Neural cell (in vitro differentiated cells): ENCODE data around the gene HHIP. TPM values are rescaled to one million over a fixed set of nuclear protein-coding genes. Genes with fewer than 3 reads are reported as not detected.

Experiments used
- H2AFZ ChIP-seq: fragments of 200-600, 300-800 bp; sonication (generic), shearing (Covaris generic); 2 replicates; pipeline ENCODE4 v1.6.0; 2014; ENCODE audit warnings: low read depth, mild to moderate bottlenecking, antibody characterized with exemption, low read length, moderate library complexity
- H3F3A ChIP-seq: fragments of 200-600 bp; shearing (Covaris generic); 2 replicates; pipeline ENCODE4 v1.6.1; 2016; ENCODE audit warnings: mild to moderate bottlenecking, moderate library complexity, mixed read lengths, antibody characterized with exemption, low read length; ENCODE audit not compliant: insufficient read depth, poor library complexity, severe bottlenecking
- H3K27ac ChIP-seq: fragments of 200-600, 300-800 bp; sonication (generic), shearing (Covaris generic); 2 replicates; pipeline ENCODE4 v1.5.1; 2014; ENCODE audit warnings: mild to moderate bottlenecking, low read length, moderate library complexity
- H3K27me3 ChIP-seq: fragments of 300-800, 200-600 bp; sonication (generic), shearing (Covaris generic); 2 replicates; pipeline ENCODE4 v1.6.0; 2014; ENCODE audit warnings: mild to moderate bottlenecking, low read depth, low read length, moderate library complexity; ENCODE audit not compliant: insufficient read depth
- H3K36me3 ChIP-seq: fragments of 300-800, 200-600 bp; sonication (generic), shearing (Covaris generic); 2 replicates; pipeline ENCODE4 v1.5.1; 2014; ENCODE audit warnings: mild to moderate bottlenecking, antibody characterized with exemption, low read length, moderate library complexity; ENCODE audit not compliant: insufficient read depth
- H3K4me2 ChIP-seq: fragments of 300-800, 200-600 bp; sonication (generic), shearing (Covaris generic); 2 replicates; pipeline ENCODE4 v1.6.0; 2014; ENCODE audit warnings: mild to moderate bottlenecking, low read length
- H3K4me3 ChIP-seq: fragments of 300-800, 200-600 bp; sonication (generic), shearing (Covaris generic); 2 replicates; pipeline ENCODE4 v1.5.1; 2014; ENCODE audit warnings: mild to moderate bottlenecking, low read length, moderate library complexity
- H3K79me2 ChIP-seq: fragments of 200-600 bp; shearing (Covaris generic); replicated peaks from 2 replicates; pipeline ENCODE4 v1.6.0; 2014; ENCODE audit warnings: mild to moderate bottlenecking, low read length, moderate library complexity; ENCODE audit not compliant: insufficient read depth
- H3K9ac ChIP-seq: fragments of 300-800, 200-600 bp; sonication (generic), shearing (Covaris generic); 2 replicates; pipeline ENCODE4 v1.6.1; 2016; ENCODE audit warnings: mild to moderate bottlenecking, low read length, mixed read lengths
- H3K9me2 ChIP-seq: fragments of 200-600 bp; shearing (Covaris generic); 2 replicates; pipeline ENCODE4 v1.6.1; 2016; ENCODE audit warnings: mild to moderate bottlenecking, low read length, mixed read lengths; ENCODE audit not compliant: insufficient read depth
- H3K9me3 ChIP-seq: fragments of 200-600, 300-800 bp; sonication (generic), shearing (Covaris generic); 2 replicates; pipeline ENCODE4 v1.6.1; 2016; ENCODE audit warnings: mild to moderate bottlenecking, mixed run types, low read length, moderate library complexity, mixed read lengths
- H4K20me1 ChIP-seq: fragments of 200-600 bp; shearing (Covaris generic); 2 replicates; pipeline ENCODE4 v1.6.1; 2016; ENCODE audit warnings: mild to moderate bottlenecking, mixed run types; ENCODE audit not compliant: insufficient read depth
- EP300 ChIP-seq: fragments of 450-650 bp; conservative IDR thresholded peaks from 2 replicates; pipeline ENCODE4 v1.6.1; 2014; ENCODE audit warnings: antibody characterized with exemption, mild to moderate bottlenecking, moderate library complexity; ENCODE audit not compliant: poor library complexity, severe bottlenecking
- EZH2 ChIP-seq: fragments of 200-600, 300-800 bp; shearing (Covaris generic), sonication (generic); IDR thresholded peaks from 2 replicates; pipeline ENCODE4 v1.6.1; 2014; ENCODE audit warnings: antibody characterized with exemption, low read length, borderline replicate concordance, mild to moderate bottlenecking; ENCODE audit not compliant: insufficient read depth, poor library complexity, severe bottlenecking
- MXI1 ChIP-seq: fragments of 450-650 bp; conservative IDR thresholded peaks from 2 replicates; pipeline ENCODE4 v1.6.1; 2014; ENCODE audit warnings: antibody characterized with exemption, mild to moderate bottlenecking; ENCODE audit not compliant: poor library complexity, severe bottlenecking
- POLR2AphosphoS5 ChIP-seq: IDR thresholded peaks from 2 replicates; pipeline ENCODE4 v1.6.1; 2012
- RAD21 ChIP-seq: fragments of 450-650 bp; conservative IDR thresholded peaks from 2 replicates; pipeline ENCODE4 v1.6.1; 2014; ENCODE audit warnings: antibody characterized with exemption, mild to moderate bottlenecking, moderate library complexity
- REST ChIP-seq: IDR thresholded peaks from 2 replicates; pipeline ENCODE4 v1.6.1; 2012; ENCODE audit warnings: borderline replicate concordance
- SMC3 ChIP-seq: fragments of 450-650 bp; conservative IDR thresholded peaks from 2 replicates; pipeline ENCODE4 v1.6.1; 2014; ENCODE audit warnings: antibody characterized with exemption, mild to moderate bottlenecking, moderate library complexity; ENCODE audit not compliant: poor library complexity
- TAF1 ChIP-seq: IDR thresholded peaks from 2 replicates; pipeline ENCODE4 v1.6.1; 2012; ENCODE audit warnings: low read depth
- polyA plus RNA-seq: library from polyadenylated mRNA; depleted of rRNA; stranded (reverse); fragments of >200 nt; gene quantifications from 2 replicates; pipeline ENCODE4 v1.2.3, GENCODE V29; 2014
- TF ChIP-seq, protein P1 (sequence below): fragments of 450-650 bp; IDR thresholded peaks from 2 replicates; pipeline ENCODE4 v1.5.1; 2014; ENCODE audit warnings: antibody characterized with exemption, mild to moderate bottlenecking, moderate library complexity; ENCODE audit not compliant: poor library complexity, severe bottlenecking

HHIP gene
- polyA plus RNA-seq, 1 donor from 2014 or later, result not detected

GRCh38 chr4:144729175-144729574, 83.2 kb downstream of the HHIP start:
- no peaks in the 10 kb centered on the region for H3K9me2 ChIP-seq
- H3F3A ChIP-seq, result no peaks in the 10 kb centered on the region
- no peaks in the 10 kb centered on the region for H3K79me2 ChIP-seq
- no peak overlapping the region for H3K4me3 ChIP-seq
- H3K4me2 ChIP-seq, result no peak overlapping the region
- H3K9me3 ChIP-seq, result no peaks in the 10 kb centered on the region
- H3K27me3 ChIP-seq, result no peaks in the 10 kb centered on the region
- TF ChIP-seq SMC3 (no peak), POLR2AphosphoS5 (no peak), TAF1 (no peak), REST (no peak), EZH2 (no peak), EP300 (no peak), RAD21 (no peak), MXI1 (no peak)
- TF ChIP-seq, protein P1, sequence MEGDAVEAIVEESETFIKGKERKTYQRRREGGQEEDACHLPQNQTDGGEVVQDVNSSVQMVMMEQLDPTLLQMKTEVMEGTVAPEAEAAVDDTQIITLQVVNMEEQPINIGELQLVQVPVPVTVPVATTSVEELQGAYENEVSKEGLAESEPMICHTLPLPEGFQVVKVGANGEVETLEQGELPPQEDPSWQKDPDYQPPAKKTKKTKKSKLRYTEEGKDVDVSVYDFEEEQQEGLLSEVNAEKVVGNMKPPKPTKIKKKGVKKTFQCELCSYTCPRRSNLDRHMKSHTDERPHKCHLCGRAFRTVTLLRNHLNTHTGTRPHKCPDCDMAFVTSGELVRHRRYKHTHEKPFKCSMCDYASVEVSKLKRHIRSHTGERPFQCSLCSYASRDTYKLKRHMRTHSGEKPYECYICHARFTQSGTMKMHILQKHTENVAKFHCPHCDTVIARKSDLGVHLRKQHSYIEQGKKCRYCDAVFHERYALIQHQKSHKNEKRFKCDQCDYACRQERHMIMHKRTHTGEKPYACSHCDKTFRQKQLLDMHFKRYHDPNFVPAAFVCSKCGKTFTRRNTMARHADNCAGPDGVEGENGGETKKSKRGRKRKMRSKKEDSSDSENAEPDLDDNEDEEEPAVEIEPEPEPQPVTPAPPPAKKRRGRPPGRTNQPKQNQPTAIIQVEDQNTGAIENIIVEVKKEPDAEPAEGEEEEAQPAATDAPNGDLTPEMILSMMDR, result no peak
- H3K9ac ChIP-seq, result no peak overlapping the region
- no peaks in the 10 kb centered on the region for H3K36me3 ChIP-seq
- H2AFZ ChIP-seq, result no peak overlapping the region
- no peaks in the 10 kb centered on the region for H4K20me1 ChIP-seq
- H3K27ac ChIP-seq, result no peak overlapping the region

GRCh38 chr4:144732584-144733428, 86.8 kb downstream of the HHIP start:
- Histone ChIP-seq H4K20me1 (no peaks in the 10 kb centered on the region), H3F3A (no peaks in the 10 kb centered on the region), H3K9me3 (no peaks in the 10 kb centered on the region), H2AFZ (no peak overlapping the region), H3K36me3 (no peaks in the 10 kb centered on the region), H3K9ac (no peak overlapping the region), H3K4me2 (no peak overlapping the region), H3K27me3 (no peaks in the 10 kb centered on the region), H3K27ac (no peak overlapping the region), H3K9me2 (no peaks in the 10 kb centered on the region), H3K79me2 (no peaks in the 10 kb centered on the region), H3K4me3 (no peak overlapping the region)
- TF ChIP-seq RAD21 (no peak), TAF1 (no peak), POLR2AphosphoS5 (no peak), REST (no peak), EP300 (no peak), SMC3 (no peak), EZH2 (no peak), MXI1 (no peak)
- TF ChIP-seq, protein P1, result no peak
